Measurements from ENCODE around the gene MAF. TPM values are rescaled to one million over a fixed set of nuclear protein-coding genes. Genes with fewer than 3 reads are reported as not detected.

The MAF gene
- total and polyA plus RNA-seq, 2 of the 4 experiments (the other 2 are of a cell fraction), result under 0.01 to 0.02 TPM

DNA sequence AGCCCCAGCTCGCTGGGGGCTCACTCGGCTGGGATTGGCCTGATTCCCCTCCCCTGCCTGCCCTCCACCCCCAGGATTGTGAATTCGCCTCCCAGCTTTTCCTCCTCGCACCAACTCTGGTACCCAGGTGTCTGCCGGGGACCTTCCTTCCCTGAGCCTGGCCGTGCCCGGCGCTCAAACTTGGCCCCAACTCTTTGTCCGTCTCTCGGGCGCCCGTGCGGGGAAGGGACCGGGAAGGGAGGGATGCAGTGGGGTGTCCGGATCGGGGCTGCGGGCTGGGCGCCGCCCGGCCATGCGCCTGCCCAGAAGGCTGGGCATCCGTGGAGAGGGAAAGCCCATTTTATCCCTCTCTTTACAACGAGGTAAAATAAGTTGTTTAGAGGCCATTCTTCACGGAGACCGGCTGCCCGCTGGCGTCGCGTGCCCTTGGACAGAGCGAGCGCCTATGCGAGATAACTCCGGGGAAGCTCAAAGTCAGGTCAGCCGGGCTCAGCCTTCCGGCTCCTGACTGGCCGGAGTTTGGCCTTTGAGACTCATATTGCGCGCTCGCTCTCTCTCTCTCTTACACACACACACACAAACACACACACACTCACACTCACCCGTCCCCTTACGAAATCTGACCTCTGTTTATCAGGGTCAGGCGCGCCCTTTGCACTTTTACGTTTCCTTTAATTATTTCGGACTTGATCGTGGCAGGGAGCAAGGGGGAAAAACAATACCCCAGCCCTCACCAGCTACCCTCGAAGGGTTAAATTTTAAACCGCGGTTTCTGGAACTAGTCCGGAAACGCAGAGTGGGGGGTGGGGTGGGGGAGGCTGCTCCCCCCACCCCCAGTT lies 774 bp upstream of the MAF start (continued):
- TF ChIP-seq CTCF (conservative IDR thresholded peaks at IDR 0.05; ENCODE audit: low read depth, low read length) (no peak), MXI1 (IDR thresholded peaks at IDR 0.05; ENCODE audit: borderline replicate concordance, low read depth, low read length) (no peak), NFE2L2 (IDR thresholded peaks at IDR 0.05; ENCODE audit: low read depth, low read length) (no peak)

Data from IMR-90 (cell line).